Lower lobe of right lung (tissue), 2 donors: ENCODE results near the gene PBXIP1. TPM values are rescaled to one million over a fixed set of nuclear protein-coding genes. Genes with fewer than 3 reads are reported as not detected.

Experiments
- ATAC-seq, 2 donors: fragments of 200-7000 bp; cut with Tn5 transposase; one replicate each; pipeline ENCODE4 v1.9.1; 2020 to 2022; ENCODE audit warnings: mild to moderate bottlenecking in 2 of 2, moderate library complexity in 2 of 2
- DNase-seq: peaks from one replicate; pipeline ENCODE4 v3.0.0-alpha.2; 2020
- H3K27ac ChIP-seq: fragments of 200-600 bp; one replicate; pipeline ENCODE4 v1.8.0; 2022
- H3K27me3 ChIP-seq: fragments of 200-600 bp; one replicate; pipeline ENCODE4 v1.8.0; 2022; ENCODE audit warnings: low read depth
- H3K36me3 ChIP-seq: fragments of 200-600 bp; one replicate; pipeline ENCODE4 v1.8.0; 2022; ENCODE audit warnings: mild to moderate bottlenecking
- H3K4me1 ChIP-seq: fragments of 200-600 bp; one replicate; pipeline ENCODE4 v1.8.0; 2022
- H3K4me3 ChIP-seq: fragments of 200-600 bp; one replicate; pipeline ENCODE4 v1.8.0; 2022; ENCODE audit warnings: mild to moderate bottlenecking
- H3K9me3 ChIP-seq: fragments of 200-600 bp; one replicate; pipeline ENCODE4 v1.8.0; 2022
- CTCF ChIP-seq: fragments of 200-600 bp; IDR thresholded peaks from one replicate; pipeline ENCODE4 v1.8.0; 2022; ENCODE audit warnings: antibody characterized with exemption, mild to moderate bottlenecking
- intact Hi-C: fragments of 100-400 bp; cut with DNase I; formaldehyde crosslinking; loops from one replicate; pipeline ENCODE4 v1.11.0; 2022
- total RNA-seq: library from RNA; stranded (reverse); fragmentation: NEBNext Ultra II Directional; extraction: Animal tissue kit (Norgen Biotek cat#: 25700); gene quantifications from one replicate; pipeline ENCODE4 v1.2.1, GENCODE V29; 2021
- donor health status: DM: no; HTN: yes; CAD: no; lungs with severe emphysema.

PBXIP1 gene
- total RNA-seq, 1 donor from 2014 or later, result 68.1 TPM

GRCh38 chr1:154948079-154948478, 7.8 kb downstream of the PBXIP1 start:
- no peaks in the 10 kb centered on the region for H3K27me3 ChIP-seq
- DNase-seq, result no peak
- no peak for TF ChIP-seq CTCF
- no peak overlapping the region for H3K4me3 ChIP-seq
- ATAC-seq, result no peak
- H3K27ac ChIP-seq, result no peak overlapping the region
- no peaks in the 10 kb centered on the region for H3K9me3 ChIP-seq
- peaks cover 59% of the 10 kb centered on the region for H3K36me3 ChIP-seq
- intact Hi-C loops, result no loop called here
- peaks cover 22% of the 10 kb centered on the region for H3K4me1 ChIP-seq

- Histone ChIP-seq H3K36me3 (peaks cover 54% of the 10 kb centered on the region), H3K27me3 (no peaks in the 10 kb centered on the region), H3K27ac (no peak overlapping the region), H3K4me1 (peaks cover 31% of the 10 kb centered on the region), H3K9me3 (no peaks in the 10 kb centered on the region), H3K4me3 (no peak overlapping the region)
- no peak for TF ChIP-seq CTCF
- intact Hi-C loops, result no loop called here
- DNase-seq (no peak), ATAC-seq (no peak)
Measured at GRCh38 chr1:154945962-154946850, 9.7 kb downstream of the PBXIP1 start.

GRCh38 chr1:154945160-154945961, 10.5 kb downstream of the PBXIP1 start:
- Histone ChIP-seq H3K4me1 (peaks cover 31% of the 10 kb centered on the region), H3K4me3 (no peak overlapping the region), H3K27me3 (no peaks in the 10 kb centered on the region), H3K36me3 (peaks cover 46% of the 10 kb centered on the region), H3K27ac (no peak overlapping the region), H3K9me3 (no peaks in the 10 kb centered on the region)
- ATAC-seq (no peak), DNase-seq (no peak)
- TF ChIP-seq CTCF, result no peak
- intact Hi-C loops, result no loop called here

- Histone ChIP-seq H3K4me1 (peaks cover 31% of the 10 kb centered on the region), H3K27me3 (no peaks in the 10 kb centered on the region), H3K9me3 (no peaks in the 10 kb centered on the region), H3K27ac (no peak overlapping the region), H3K36me3 (peaks cover 40% of the 10 kb centered on the region), H3K4me3 (no peak overlapping the region)
- no peak for TF ChIP-seq CTCF
- ATAC-seq (no peak), DNase-seq (no peak)
- intact Hi-C loops, result no loop called here
Measured at GRCh38 chr1:154944401-154945159, 11.3 kb downstream of the PBXIP1 start.
